Keratinocyte (primary cell): Measurements from ENCODE around the gene C19orf73. TPM values are rescaled to one million over a fixed set of nuclear protein-coding genes. Genes with fewer than 3 reads are reported as not detected.

Experiments used
- DNase-seq: peaks from one replicate; pipeline ENCODE4 v3.0.0-alpha.2; 2011; ENCODE audit warnings: low read depth, missing footprints, low spot score
- FAIRE-seq: peaks from 2 replicates; lab custom pipeline; 2011; peaks lifted over from hg19 to GRCh38; lab: Jason Lieb, UNC
- H2AFZ ChIP-seq: 2 replicates; pipeline ENCODE4 v1.6.0; 2012; ENCODE audit warnings: low read length, control low read depth, inconsistent platforms; ENCODE audit not compliant: control insufficient read depth
- H3K27ac ChIP-seq: 2 replicates; pipeline ENCODE4 v1.5.1; 2011; ENCODE audit warnings: low read length; ENCODE audit not compliant: control insufficient read depth, insufficient read depth
- H3K27me3 ChIP-seq: 3 replicates; pipeline ENCODE4 v1.6.0; 2011; ENCODE audit warnings: low read length; ENCODE audit not compliant: control insufficient read depth, insufficient read depth; ENCODE audit errors: extremely low read depth
- H3K36me3 ChIP-seq, 2 experiments: 2 replicates in 1 of 2; 3 replicates in 1 of 2; pipeline ENCODE4 v1.5.1; 2011; ENCODE audit warnings: low read length in 2 of 2, mild to moderate bottlenecking in 1 of 2; ENCODE audit not compliant: control insufficient read depth in 2 of 2, insufficient read depth in 2 of 2; ENCODE audit errors: extremely low read depth in 1 of 2
- H3K4me1 ChIP-seq: 3 replicates; pipeline ENCODE4 v1.5.1; 2011; ENCODE audit warnings: low read length; ENCODE audit not compliant: control insufficient read depth, insufficient read depth; ENCODE audit errors: extremely low read depth
- H3K4me2 ChIP-seq: 3 replicates; pipeline ENCODE4 v1.6.0; 2011; ENCODE audit warnings: low read depth, low read length; ENCODE audit not compliant: control insufficient read depth, insufficient read depth; ENCODE audit errors: extremely low read depth
- H3K4me3 ChIP-seq, 3 experiments: fragments of 200-600 bp in 1 of 3; sonication (generic) in 1 of 3; 2 replicates in 2 of 3; 3 replicates in 1 of 3; pipeline ENCODE4 v1.5.1; 2011 to 2016; ENCODE audit warnings: low read length in 3 of 3, mild to moderate bottlenecking in 3 of 3, control low read depth in 2 of 3, inconsistent platforms in 1 of 3, low read depth in 1 of 3, mixed read lengths in 1 of 3, mixed run types in 1 of 3, moderate library complexity in 1 of 3; ENCODE audit not compliant: control insufficient read depth in 2 of 3, insufficient read depth in 2 of 3; ENCODE audit errors: extremely low read depth in 1 of 3
- H3K79me2 ChIP-seq: 2 replicates; pipeline ENCODE4 v1.6.0; 2012; ENCODE audit warnings: low read length; ENCODE audit not compliant: control insufficient read depth, insufficient read depth
- H3K9ac ChIP-seq: 3 replicates; pipeline ENCODE4 v1.6.0; 2011; ENCODE audit warnings: low read length; ENCODE audit not compliant: control insufficient read depth, insufficient read depth; ENCODE audit errors: extremely low read depth
- H3K9me1 ChIP-seq: 3 replicates; pipeline ENCODE4 v1.6.0; 2011; ENCODE audit warnings: low read length; ENCODE audit not compliant: control insufficient read depth, insufficient read depth; ENCODE audit errors: extremely low read depth
- H3K9me3 ChIP-seq: 2 replicates; pipeline ENCODE4 v1.5.1; 2012; ENCODE audit warnings: low read depth, low read length; ENCODE audit not compliant: control insufficient read depth
- H4K20me1 ChIP-seq: 3 replicates; pipeline ENCODE4 v1.6.0; 2011; ENCODE audit warnings: low read length; ENCODE audit not compliant: control insufficient read depth, insufficient read depth; ENCODE audit errors: extremely low read depth
- CTCF ChIP-seq, 3 experiments: IDR thresholded peaks in 1 of 3; conservative IDR thresholded peaks in 1 of 3; optimal IDR thresholded peaks in 1 of 3; 2 replicates in 2 of 3; 3 replicates in 1 of 3; pipeline versions ENCODE3 to v1.5.1; 2011; ENCODE audit warnings: low read length in 3 of 3, mild to moderate bottlenecking in 3 of 3, moderate library complexity in 2 of 3, control low read depth in 1 of 3, inconsistent platforms in 1 of 3; ENCODE audit not compliant: insufficient read depth in 2 of 3; ENCODE audit errors: extremely low read depth in 1 of 3
- EZH2 ChIP-seq: IDR thresholded peaks from one replicate; pipeline ENCODE4 v1.6.1; 2012; ENCODE audit warnings: inconsistent platforms, mild to moderate bottlenecking, low read length, moderate library complexity
- dilution Hi-C: fragments of 300-500 bp; cut with MboI; formaldehyde crosslinking; loops from one replicate; pipeline ENCODE4 v1.7.0; 2020; ENCODE audit warnings: low sequenced_read_pairs; ENCODE audit not compliant: extremely low pct_ligation_motif_present
- polyA plus RNA-seq, 5 experiments: library from polyadenylated mRNA; depleted of rRNA in 3 of 5; stranded (reverse) in 3 of 5; stranded (forward) in 1 of 5; unstranded in 1 of 5; fragments of >200 nt; gene quantifications; 1 replicate in 1 of 5; 2 replicates in 3 of 5; 3 replicates in 1 of 5; pipeline versions ENCODE4 v1.2.1 to v1.2.3, GENCODE V29; 2011 to 2012; ENCODE audit warnings: missing spikeins in 2 of 5, low read depth in 1 of 5, low replicate concordance in 1 of 5

Gene C19orf73
- polyA plus RNA-seq, 1 donor (not counting 4 experiments of a cell fraction or from before 2014, with no cell fraction given): 0.71 TPM

DNA sequence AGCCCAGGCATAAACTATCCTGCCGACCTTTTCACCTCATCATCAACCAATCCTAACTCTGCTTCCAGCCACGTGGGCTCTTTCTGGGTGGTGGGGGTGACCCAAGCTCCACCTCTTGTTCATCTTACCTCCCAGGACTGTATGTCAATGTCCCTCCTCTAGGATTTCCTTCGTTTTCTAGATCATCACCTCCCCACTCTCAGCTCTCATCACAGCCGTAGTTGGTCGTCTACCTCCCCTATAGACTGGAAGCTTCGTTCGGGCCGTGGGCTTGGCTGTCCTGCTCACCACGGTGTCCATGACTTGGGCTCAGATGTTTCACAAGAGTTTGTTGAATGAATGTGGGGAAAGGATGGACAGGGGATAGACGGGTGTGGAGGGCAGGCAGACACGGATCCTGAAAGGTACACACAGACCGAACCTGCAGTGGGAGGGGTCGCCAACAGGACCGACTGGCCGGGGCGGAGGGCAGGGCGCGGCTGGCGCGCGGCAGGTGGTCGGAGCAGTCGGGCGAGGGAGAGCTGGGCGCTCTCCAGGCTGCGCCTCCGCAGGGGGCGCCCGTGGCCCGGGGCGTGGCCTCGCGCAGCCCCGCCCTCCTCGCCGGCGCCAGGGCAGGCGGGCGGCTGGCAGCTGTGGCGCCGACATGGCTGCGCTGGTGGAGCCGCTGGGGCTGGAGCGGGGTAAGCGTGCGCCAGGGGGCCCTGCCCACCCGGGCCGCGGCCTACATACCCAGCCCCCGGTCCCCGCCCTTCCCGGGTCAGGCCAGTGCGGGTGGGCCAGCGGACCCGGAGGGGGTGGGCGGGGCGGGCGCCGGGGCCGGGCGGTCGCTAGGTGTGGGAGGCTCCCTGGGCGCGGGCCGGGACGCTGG is 4.9 kb downstream of the C19orf73 start, which contains the start of gene LIN7B:
LIN7B (plus strand) TSS at position 609 of the 868 bp plus-strand sequence; CDS start at position 644, 35 bp downstream.
- Histone ChIP-seq H3K4me1 (peaks cover 14% of the 10 kb centered on the region), H3K79me2 (no peaks in the 10 kb centered on the region), H3K9me1 (no peaks in the 10 kb centered on the region), H3K9me3 (no peaks in the 10 kb centered on the region), H3K9ac (peak within 1 kb of the TSS; percentile 60), H3K36me3 (peaks cover 4% of the 10 kb centered on the region in 2 experiments), H3K27me3 (no peaks in the 10 kb centered on the region), H4K20me1 (no peaks in the 10 kb centered on the region), H3K27ac (no peak within 1 kb of the TSS), H3K4me3 (peak within 1 kb of the TSS; percentile 64 to 73 (median 70)), H3K4me2 (peak within 1 kb of the TSS; percentile 95), H2AFZ (peak within 1 kb of the TSS; percentile 66)
- TF ChIP-seq CTCF (optimal IDR thresholded peaks at IDR 0.05 in 1 of 3, IDR thresholded peaks at IDR 0.05 in 1 of 3, conservative IDR thresholded peaks at IDR 0.05 in 1 of 3; ENCODE audit: extremely low read depth in 1 of 3, insufficient read depth in 2 of 3, low read length in 3 of 3): peak; percentile 37 to 71 (median 44)
- TF ChIP-seq EZH2: no peak
- DNase-seq (no peak), FAIRE-seq (no peak)
- dilution Hi-C loops: no loop called here

DNA sequence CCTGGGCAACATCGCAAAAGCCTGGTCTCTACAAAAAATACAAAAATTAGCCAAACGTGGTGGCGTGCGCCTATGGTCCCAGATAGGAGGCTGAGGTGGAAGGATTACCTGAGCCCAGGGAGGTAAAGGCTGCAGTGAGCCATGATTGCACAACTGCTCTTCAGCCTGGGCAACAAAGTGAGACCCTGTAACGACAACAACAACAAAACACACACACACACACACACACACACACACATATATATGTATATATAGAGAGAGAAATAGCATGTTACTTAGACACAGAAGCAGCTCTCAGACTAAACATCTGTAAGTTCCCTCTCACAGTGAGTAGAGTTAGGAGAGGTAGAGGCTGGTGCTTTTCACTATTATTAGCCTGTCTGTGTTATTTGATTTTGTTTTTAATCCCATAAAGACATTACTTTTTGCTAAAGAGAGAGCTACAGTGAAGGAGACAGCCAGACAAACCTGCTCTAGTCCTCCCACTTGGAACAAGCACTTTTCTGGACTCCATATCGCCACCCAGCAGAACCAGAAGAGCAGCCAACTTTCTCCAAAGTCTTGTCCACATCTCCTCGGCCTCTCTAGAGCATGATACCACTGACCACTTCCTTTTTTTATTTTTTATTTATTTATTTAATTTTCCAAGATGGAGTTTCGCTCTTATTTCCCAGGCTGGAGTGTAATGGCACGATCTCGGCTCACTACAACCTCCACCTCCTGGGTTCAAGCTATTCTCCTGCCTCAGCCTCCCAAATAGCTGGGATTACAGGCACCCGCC is 7.5 kb downstream of the C19orf73 start:
- H3K9ac ChIP-seq: no peak overlapping the region
- no peak overlapping the region for H2AFZ ChIP-seq
- dilution Hi-C loops: no loop called here
- no peak for TF ChIP-seq EZH2
- no peak for TF ChIP-seq CTCF (optimal IDR thresholded peaks at IDR 0.05 in 1 of 3, IDR thresholded peaks at IDR 0.05 in 1 of 3, conservative IDR thresholded peaks at IDR 0.05 in 1 of 3; ENCODE audit: extremely low read depth in 1 of 3, insufficient read depth in 2 of 3, low read length in 3 of 3)
- no peak overlapping the region for H3K27ac ChIP-seq
- no peaks in the 10 kb centered on the region for H3K9me3 ChIP-seq
- no peak overlapping the region for H3K4me3 ChIP-seq
- H3K36me3 ChIP-seq: peaks cover 13 to 25% of the 10 kb centered on the region in 2 experiments
- peaks cover 6% of the 10 kb centered on the region for H3K79me2 ChIP-seq
- H4K20me1 ChIP-seq: peaks cover 11% of the 10 kb centered on the region
- FAIRE-seq (no peak), DNase-seq (no peak)
- H3K4me1 ChIP-seq: peaks cover 5% of the 10 kb centered on the region
- H3K9me1 ChIP-seq: no peaks in the 10 kb centered on the region
- no peak overlapping the region for H3K4me2 ChIP-seq
- no peaks in the 10 kb centered on the region for H3K27me3 ChIP-seq
